Umbilical cord (tissue), 2 donors: Measurements from ENCODE around the gene PSAT1. TPM values are rescaled to one million over a fixed set of nuclear protein-coding genes. Genes with fewer than 3 reads are reported as not detected.
"Not testable (repeated sequence)": the region's sequence is repeated elsewhere in the genome, so short reads cannot be mapped to it uniquely, and the experiment has no call there.

Experiments
- DNase-seq: peaks from one replicate; pipeline ENCODE4 v3.0.0-alpha.2; 2015; ENCODE audit warnings: low spot score
- total RNA-seq: library from RNA; depleted of rRNA; stranded (reverse); fragments of >200 nt; gene quantifications from one replicate; pipeline ENCODE4 v1.2.3, GENCODE V29; 2014; ENCODE audit warnings: low replicate concordance; ENCODE audit not compliant: insufficient read depth

The PSAT1 gene
- 14.2 TPM for total RNA-seq

GRCh38 chr9:78296893-78297671 is at the start of gene PSAT1:
PSAT1 (plus strand) TSS chr9:78297125; CDS start chr9:78297211, 86 bp downstream.
- DNase-seq, result peak; percentile 95

GRCh38 chr9:78248635-78249034 is 48.3 kb upstream of the PSAT1 start:
- no peak for DNase-seq

- DNase-seq, result no peak
Observed at GRCh38 chr9:78249542-78249941, 47.4 kb upstream of the PSAT1 start.

- no peak for DNase-seq
Observed at GRCh38 chr9:78252616-78253015, 44.3 kb upstream of the PSAT1 start.

- DNase-seq, result no peak
Observed at GRCh38 chr9:78253285-78253684, 43.6 kb upstream of the PSAT1 start.

GRCh38 chr9:78261403-78262001 is 35.4 kb upstream of the PSAT1 start:
- peak; percentile 40 for DNase-seq

- DNase-seq, result no peak
Observed at GRCh38 chr9:78262655-78263054, 34.3 kb upstream of the PSAT1 start.

- no peak for DNase-seq
Observed at GRCh38 chr9:78267889-78268288, 29.0 kb upstream of the PSAT1 start.

GRCh38 chr9:78269784-78270183 is 27.1 kb upstream of the PSAT1 start:
- DNase-seq, result no peak

GRCh38 chr9:78272307-78272706 is 24.6 kb upstream of the PSAT1 start:
- no peak for DNase-seq

GRCh38 chr9:78273761-78274160 is 23.2 kb upstream of the PSAT1 start:
- no peak for DNase-seq

- DNase-seq, result peak; percentile 47
Observed at GRCh38 chr9:78278177-78278777, 18.6 kb upstream of the PSAT1 start.

- DNase-seq, result no peak
Observed at GRCh38 chr9:78278801-78279200, 18.1 kb upstream of the PSAT1 start.

- DNase-seq, result peak; percentile 96
Observed at GRCh38 chr9:78280982-78281668, 15.8 kb upstream of the PSAT1 start.

- DNase-seq, result not testable (repeated sequence)
Observed at GRCh38 chr9:78284181-78284580, 12.7 kb upstream of the PSAT1 start.

- DNase-seq, result no peak
Observed at GRCh38 chr9:78286125-78286524, 10.8 kb upstream of the PSAT1 start.

GRCh38 chr9:78286946-78287388 is 10.0 kb upstream of the PSAT1 start:
- DNase-seq, result no peak

- DNase-seq, result peak; percentile 62
Observed at GRCh38 chr9:78288214-78288892, 8.6 kb upstream of the PSAT1 start.

- no peak for DNase-seq
Observed at GRCh38 chr9:78289474-78289873, 7.5 kb upstream of the PSAT1 start.

- DNase-seq, result no peak
Observed at GRCh38 chr9:78291240-78291925, 5.5 kb upstream of the PSAT1 start.

GRCh38 chr9:78292026-78292425 is 4.9 kb upstream of the PSAT1 start:
- no peak for DNase-seq
